ENCODE measurements around the gene EDN2. TPM values are rescaled to one million over a fixed set of nuclear protein-coding genes. Genes with fewer than 3 reads are reported as not detected.
A peak's percentile ranks its signal among the peaks of the same experiment; 100 is the strongest.

Gene EDN2
- total RNA-seq, 1 donor from 2014 or later: not detected

DNA sequence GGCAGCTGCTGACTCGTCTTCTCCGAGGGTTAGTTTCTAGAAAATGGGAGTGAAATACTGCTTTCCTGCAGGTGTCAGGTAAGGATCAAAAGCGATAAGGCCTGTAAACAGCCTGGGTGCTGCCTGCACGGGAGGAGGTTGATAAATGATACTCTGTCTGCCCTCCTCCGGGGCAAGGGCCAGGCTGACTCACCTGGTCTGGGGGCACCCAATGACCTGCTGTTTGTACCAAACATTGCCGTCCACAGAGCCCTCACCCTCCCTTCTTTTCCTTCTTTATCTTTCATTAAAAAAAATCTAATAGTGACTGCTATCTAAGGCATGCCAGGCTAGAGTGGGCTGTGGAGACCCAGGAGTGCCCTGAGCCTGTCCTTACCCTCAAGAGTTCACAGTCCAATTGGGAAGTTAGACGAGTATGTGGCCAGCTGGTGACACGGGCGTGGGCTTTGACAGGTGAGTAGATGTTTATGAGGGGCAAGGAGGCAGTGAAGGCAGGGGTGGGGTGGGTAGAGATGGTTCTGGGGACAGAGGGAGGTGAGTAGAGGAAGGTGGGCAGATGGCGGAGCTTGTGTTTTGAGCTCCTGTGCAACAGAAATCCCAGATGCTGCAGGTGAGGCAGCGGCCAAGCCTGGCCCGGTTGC lies 16.2 kb downstream of the EDN2 start:
- ATAC-seq (no peak), DNase-seq (ENCODE audit: low spot score) (no peak)

GRCh38 chr1:41467673-41468072 lies 16.8 kb downstream of the EDN2 start:
- DNase-seq (ENCODE audit: low spot score): no peak
- no peak for ATAC-seq

DNA sequence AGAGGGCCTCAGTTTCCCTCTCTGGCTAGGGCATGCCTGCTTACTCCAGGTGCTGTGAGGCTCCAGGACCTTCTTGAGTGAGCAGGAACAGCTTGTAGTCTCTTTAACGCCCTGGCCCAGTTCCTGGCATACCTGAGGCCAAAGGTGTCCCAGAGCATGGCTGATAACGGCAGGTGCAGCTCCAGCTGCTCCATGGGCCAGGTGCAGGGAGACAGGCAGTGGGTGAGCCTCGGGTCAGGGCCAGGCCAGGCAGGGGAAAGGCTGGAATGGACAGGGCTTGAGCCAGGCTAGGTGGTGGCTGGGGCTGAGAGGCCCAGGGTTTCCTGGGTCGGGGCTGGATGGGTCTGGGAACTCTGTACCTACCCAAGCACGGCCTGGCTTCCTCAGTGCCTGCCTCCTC lies 18.3 kb downstream of the EDN2 start:
- no peak for ATAC-seq
- no peak for DNase-seq (ENCODE audit: low spot score)

GRCh38 chr1:41465741-41466140 lies 18.7 kb downstream of the EDN2 start:
- DNase-seq (ENCODE audit: low spot score): no peak

GRCh38 chr1:41464885-41465284 lies 19.6 kb downstream of the EDN2 start:
- ATAC-seq: no peak

More at GRCh38 chr1:41465741-41466140, 18.7 kb downstream of the EDN2 start:
- ATAC-seq: no peak

DNA sequence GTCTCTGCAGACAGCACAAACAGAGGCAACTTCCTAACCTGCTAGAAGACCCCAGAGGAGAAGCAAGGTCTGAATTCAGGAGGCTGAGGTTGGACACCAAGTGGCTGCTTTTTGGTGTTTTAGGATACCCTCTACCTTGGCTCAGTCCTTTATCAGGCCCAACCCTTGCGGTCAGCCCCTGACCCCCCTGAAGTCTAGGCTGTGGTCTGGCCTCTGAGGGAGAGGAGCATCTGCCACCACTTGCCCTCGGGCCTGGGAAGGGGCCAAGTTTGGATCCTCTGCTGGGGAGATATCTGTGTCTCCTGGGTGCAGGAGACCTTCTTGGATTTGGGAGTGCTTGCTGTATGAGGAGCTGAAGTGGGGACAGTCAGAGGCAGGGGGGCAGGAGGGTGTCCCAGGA lies 21.0 kb downstream of the EDN2 start:
- ATAC-seq (no peak), DNase-seq (ENCODE audit: low spot score) (no peak)

More at GRCh38 chr1:41464885-41465284, 19.6 kb downstream of the EDN2 start:
- DNase-seq (ENCODE audit: low spot score): no peak

- no peak for DNase-seq (ENCODE audit: low spot score)
- ATAC-seq: no peak
These were observed 21.8 kb downstream of the EDN2 start for GRCh38 chr1:41462680-41463004.

GRCh38 chr1:41461790-41462679 lies 22.4 kb downstream of the EDN2 start:
- DNase-seq (ENCODE audit: low spot score) (no peak), ATAC-seq (peak; percentile 67)

DNA sequence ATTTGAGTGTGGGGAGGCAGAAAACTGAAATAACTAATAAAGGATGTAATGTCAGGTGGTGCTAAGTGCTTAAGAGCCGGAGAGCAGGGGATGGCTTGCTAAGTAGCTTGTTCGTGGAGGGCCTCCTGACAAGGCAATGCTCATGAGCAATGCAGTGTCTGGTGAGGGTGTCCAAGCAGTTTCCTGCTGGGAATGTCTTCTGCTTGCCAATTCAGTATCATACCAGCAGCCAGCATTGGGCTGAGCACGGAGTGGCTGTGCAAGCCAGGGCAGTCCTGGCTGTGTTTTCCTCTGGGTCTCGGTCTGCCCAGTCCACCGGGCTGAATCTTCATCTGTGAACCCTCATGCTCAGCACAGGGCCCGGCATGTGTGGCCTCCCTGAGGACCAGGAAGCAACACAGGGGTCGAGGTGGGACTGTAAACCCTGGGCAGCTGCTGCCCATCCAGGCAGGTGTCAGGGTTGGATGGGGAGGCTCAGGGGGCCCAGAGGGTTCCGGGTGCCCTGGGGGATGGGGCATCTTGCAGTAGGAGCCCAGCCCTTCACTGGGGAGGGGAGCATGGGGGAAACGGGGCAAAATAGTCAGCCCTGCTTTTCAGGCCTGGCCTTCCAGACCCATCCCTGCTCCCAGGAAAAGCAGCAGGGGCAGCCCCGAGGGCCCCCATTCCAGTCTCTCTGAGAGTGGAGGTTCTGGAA lies 27.5 kb downstream of the EDN2 start:
- ATAC-seq: no peak
- DNase-seq (ENCODE audit: low spot score): no peak

GRCh38 chr1:41455479-41456332 lies 28.8 kb downstream of the EDN2 start:
- no peak for ATAC-seq

DNA sequence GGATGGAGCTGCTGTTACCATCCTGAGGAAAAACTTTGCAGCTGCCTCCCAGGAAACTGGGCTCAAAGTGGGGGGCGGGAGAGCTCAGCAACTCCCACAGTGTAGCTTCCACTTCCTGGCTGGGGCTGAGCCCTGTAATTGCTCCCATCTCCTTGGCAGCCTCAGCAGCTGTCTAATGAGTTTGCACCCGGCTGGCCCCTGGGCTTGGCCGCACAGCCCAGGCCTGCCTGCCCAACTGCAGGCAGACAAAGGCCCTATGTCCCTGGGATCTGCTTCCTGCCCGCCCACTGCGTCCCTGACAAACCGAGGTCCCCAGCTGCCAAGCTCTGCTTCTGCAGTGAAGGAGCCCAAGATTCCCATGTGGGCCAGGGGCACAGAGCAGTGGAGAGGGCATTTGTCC lies 30.1 kb downstream of the EDN2 start:
- DNase-seq (ENCODE audit: low spot score) (no peak), ATAC-seq (peak; percentile 15)

More at GRCh38 chr1:41455479-41456332, 28.8 kb downstream of the EDN2 start:
- DNase-seq (ENCODE audit: low spot score): no peak

DNA sequence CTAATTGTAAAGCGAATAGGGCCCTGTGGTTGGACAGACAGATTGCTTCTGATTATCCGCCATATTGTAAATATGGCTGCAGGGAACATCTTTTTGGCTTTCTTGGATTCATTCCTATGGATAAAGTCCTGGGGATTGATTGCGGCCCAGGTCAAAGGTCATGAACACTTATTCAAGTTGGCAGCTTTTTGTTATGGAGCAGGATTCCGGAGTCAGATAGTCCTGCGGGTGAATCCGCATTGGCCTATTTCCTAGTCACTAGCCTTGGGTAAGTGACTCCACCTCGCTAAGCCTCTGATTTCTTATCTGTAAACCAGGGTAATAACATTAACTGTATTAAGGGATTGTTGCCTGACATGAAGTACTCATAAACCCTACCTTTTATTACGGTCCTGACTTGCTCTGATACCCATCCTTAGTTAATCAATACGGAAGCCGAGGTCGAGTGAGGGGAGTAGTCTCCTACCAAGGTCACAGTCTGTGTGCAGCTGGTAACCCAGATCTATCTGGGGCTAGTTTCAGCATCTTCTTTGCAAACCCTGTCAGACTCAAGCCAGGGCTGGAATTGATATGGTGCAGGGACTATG lies 31.7 kb downstream of the EDN2 start:
- DNase-seq (ENCODE audit: low spot score): no peak
- no peak for ATAC-seq

- DNase-seq (ENCODE audit: low spot score): no peak
- peak; percentile 83 for ATAC-seq
These were observed 33.7 kb downstream of the EDN2 start for GRCh38 chr1:41450747-41451285.

GRCh38 chr1:41449326-41449921 lies 35.1 kb downstream of the EDN2 start:
- DNase-seq (ENCODE audit: low spot score) (no peak), ATAC-seq (no peak)

GRCh38 chr1:41448821-41449220 lies 35.7 kb downstream of the EDN2 start:
- DNase-seq (ENCODE audit: low spot score) (no peak), ATAC-seq (no peak)

DNA sequence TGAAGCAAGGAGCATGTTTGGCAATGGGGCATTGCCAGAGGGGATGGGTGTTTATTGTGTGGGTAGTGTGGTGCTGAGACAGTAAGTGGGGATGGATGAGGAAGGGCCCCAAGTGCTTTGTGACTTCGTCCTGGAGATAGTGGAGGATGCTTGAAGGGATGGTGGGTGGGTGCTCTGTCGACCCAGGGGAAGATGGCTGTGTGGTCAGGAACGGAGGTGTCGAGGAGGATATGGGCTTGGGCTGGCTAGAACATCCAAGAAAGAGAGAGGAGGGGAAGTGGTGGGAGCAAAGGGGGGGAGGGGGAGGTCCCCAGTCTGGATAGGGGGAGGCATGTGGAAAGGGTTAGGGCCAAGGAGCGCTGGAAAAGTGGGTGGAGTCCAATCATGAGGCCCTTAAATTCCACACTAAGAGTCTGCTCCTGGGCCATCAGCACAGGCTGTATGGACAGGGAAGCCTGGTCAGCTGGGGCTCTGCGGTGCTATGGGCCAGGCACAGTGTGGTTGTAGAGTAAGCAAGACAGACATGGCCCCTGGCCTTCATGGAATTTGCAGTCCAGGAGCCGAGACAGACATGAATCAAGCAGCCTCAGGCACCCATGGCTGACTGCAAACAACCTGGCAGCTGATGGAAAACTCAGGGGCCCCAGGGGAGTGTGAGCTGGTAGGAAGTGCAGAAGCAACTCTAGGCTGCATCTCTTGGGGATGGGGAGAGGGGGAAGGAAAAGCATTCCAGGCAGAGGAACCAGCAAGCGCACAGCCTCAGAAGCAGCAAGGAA lies 36.3 kb downstream of the EDN2 start:
- no peak for DNase-seq (ENCODE audit: low spot score)
- no peak for ATAC-seq

DNA sequence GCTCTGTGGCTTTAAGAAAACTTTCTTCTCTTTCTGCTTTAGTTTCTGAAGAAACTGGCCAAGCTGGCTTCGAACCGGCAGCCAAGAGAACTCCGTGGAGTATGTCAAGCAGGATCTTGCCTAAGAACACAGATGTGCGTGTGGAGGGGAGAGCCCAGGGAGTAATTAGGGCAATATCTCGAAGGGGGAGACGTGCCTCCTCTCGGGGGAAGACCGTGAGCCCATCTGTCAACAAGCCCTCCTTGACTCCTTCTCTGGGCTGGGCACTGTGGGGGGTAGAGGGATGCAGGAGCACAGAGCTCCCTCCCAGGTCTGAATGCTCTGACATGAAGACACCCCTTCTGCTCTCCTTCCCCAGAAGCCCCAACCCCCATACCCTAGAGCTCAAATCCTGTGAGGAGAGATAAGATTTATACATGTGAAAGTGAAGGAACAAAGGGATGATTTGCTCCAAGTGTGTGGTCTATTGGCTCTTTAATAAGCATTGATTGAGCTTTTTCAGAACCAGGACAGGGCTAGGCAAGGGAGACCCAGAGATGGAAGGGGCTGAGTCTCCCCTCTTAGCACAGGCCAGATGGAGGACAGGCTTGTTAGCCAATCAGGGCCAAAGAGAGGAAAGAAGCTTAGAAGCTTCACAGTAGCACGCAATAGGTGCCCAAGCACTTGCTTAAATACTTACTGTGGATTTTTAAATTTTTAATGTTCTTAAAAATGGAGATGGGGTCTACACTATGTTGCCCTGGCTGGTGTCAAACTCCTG lies 37.5 kb downstream of the EDN2 start:
- DNase-seq (ENCODE audit: low spot score) (no peak), ATAC-seq (no peak)

- ATAC-seq: no peak
- no peak for DNase-seq (ENCODE audit: low spot score)
These were observed 39.7 kb downstream of the EDN2 start for GRCh38 chr1:41444785-41445184.
